Activated naive CD8-positive, alpha-beta T cell treated with anti-CD3 and anti-CD28 coated beads, Interleukin-2, amount 10 ng/mL, durations not matched to agents 7 days and 5 days (primary cell): ENCODE data around the gene CHSY1. TPM values are rescaled to one million over a fixed set of nuclear protein-coding genes. Genes with fewer than 3 reads are reported as not detected.
"Not testable (repeated sequence)": the region's sequence is repeated elsewhere in the genome, so short reads cannot be mapped to it uniquely, and the experiment has no call there.

Experiments
- ATAC-seq: fragments of 150-1000 bp; cut with Tn5 transposase; one replicate; pipeline ENCODE4 v1.10.0; 2021; ENCODE audit warnings: low read depth, moderate library complexity
- POLR2A ChIA-PET: fragments of 350-600 bp; sonication (Branson Sonifier 250); formaldehyde crosslinking; loops from one replicate; lab custom pipeline; 2021; ENCODE audit warnings: antibody characterized with exemption; lab: Charles Lee
- DNase-seq: peaks from one replicate; pipeline ENCODE4 v3.0.0; 2021
- H3K27ac Mint-ChIP-seq: one replicate; pipeline ENCODE4 v1.8.0; 2022; ENCODE audit warnings: mild to moderate bottlenecking, mixed read lengths
- H3K27me3 Mint-ChIP-seq: one replicate; pipeline ENCODE4 v1.8.0; 2022; ENCODE audit warnings: mild to moderate bottlenecking, moderate library complexity, mixed read lengths
- H3K36me3 Mint-ChIP-seq: one replicate; pipeline ENCODE4 v1.8.0; 2021; ENCODE audit warnings: mild to moderate bottlenecking, mixed read lengths
- H3K4me1 Mint-ChIP-seq: one replicate; pipeline ENCODE4 v1.8.0; 2021; ENCODE audit warnings: mixed read lengths
- H3K4me3 Mint-ChIP-seq: one replicate; pipeline ENCODE4 v1.8.0; 2022; ENCODE audit warnings: mild to moderate bottlenecking, moderate library complexity, mixed read lengths
- H3K9me3 Mint-ChIP-seq: one replicate; pipeline ENCODE4 v1.8.0; 2021; ENCODE audit warnings: mixed read lengths
- total RNA-seq, 2 experiments: library from RNA; stranded (reverse); gene quantifications; one replicate each; pipeline ENCODE4 v1.2.3, GENCODE V29; 2021

CHSY1 gene
- total RNA-seq, 2 experiments from 2014 or later: 37.0 to 37.8 TPM

DNA sequence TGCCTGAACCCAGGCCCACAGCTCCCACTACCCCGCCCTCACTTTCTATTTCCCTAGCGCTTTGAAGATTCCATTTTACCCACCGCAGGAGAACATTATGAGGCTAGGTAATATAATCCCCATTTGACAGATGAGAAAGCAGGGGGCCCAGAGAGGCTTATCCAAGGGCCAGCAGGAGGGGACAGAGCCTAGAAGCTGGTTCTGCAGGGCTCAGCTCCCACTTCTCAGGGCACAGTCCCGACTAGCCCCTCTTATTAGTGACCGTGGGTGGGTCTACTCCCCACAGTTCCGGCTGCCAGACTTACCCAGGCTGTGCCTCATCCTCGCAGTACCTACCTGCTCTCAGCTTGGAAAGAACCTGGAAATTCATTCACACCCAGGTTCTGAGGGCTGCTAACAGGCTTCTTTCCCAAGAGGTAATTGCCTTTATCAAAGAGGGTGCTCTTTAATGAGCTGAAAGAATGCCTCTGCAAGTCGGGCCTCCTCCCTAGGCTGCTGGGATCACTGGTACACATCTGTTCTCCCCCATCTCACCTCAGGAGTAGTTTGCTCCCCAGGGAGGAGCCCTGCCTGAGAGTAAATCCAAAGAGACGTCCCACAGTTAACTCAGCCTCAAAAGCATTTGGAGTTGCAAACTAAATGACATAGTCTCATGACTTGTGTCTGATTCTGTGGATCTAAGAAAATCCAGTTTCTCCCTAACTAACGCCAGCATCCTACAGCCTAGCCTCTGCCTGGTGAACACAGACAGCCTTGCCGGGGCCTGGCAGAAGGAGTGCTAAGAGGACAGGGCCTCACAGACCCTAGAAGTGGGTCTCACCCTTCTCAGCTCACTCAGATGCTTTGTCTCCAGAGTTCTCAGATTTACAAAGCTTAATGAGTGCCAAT, 125.0 kb downstream of the CHSY1 start:
- peak overlapping the region; percentile 98 for H3K27ac Mint-ChIP-seq
- peak overlapping the region; percentile 83 for H3K4me3 Mint-ChIP-seq
- DNase-seq: peak; percentile 53
- H3K9me3 Mint-ChIP-seq: peaks cover 11% of the 10 kb centered on the region
- POLR2A ChIA-PET: interaction anchor here (0.6 to 2.6 kb wide), 12 partner anchors 10 to 135 kb away, joined by 3 to 14 read pairs (median 4); partner anchors contain the start of gene CHSY1
- ATAC-seq: peak; percentile 66
- no peaks in the 10 kb centered on the region for H3K27me3 Mint-ChIP-seq
- H3K36me3 Mint-ChIP-seq: peaks cover 33% of the 10 kb centered on the region
- H3K4me1 Mint-ChIP-seq: peaks cover 64% of the 10 kb centered on the region

DNA sequence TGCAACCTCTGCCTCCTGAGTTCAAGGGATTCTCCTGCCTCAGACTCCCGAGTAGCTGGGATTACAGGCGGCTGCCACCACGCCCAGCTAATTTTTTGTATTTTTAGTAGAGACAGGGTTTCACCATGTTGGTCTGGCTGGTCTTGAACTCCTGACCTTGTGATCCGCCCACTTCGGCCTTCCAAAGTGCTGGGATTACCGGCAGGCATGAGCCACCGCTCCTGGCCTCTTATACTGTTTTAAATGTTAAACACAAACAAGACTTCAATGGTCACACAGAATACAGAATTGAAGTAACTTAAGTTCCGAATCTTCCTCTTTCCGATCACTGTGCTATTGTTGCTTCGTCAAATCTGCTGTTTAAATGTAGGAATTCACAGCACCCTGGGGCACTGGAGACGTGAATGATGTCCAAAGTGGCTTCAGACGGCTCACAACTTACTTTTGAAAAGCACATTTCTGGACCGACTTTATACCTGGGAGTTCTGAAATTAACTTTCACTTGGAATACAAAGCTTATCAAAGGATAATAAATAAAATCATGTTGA, 125.9 kb downstream of the CHSY1 start:
- peak overlapping the region; percentile 98 for H3K27ac Mint-ChIP-seq
- peaks cover 30% of the 10 kb centered on the region for H3K36me3 Mint-ChIP-seq
- not testable (repeated sequence) for H3K9me3 Mint-ChIP-seq, ATAC-seq, H3K27me3 Mint-ChIP-seq, DNase-seq
- peaks cover 61% of the 10 kb centered on the region for H3K4me1 Mint-ChIP-seq
- POLR2A ChIA-PET: interaction anchor here (0.6 to 2.6 kb wide), 8 partner anchors 14 to 125 kb away, joined by 3 to 12 read pairs (median 4); partner anchors contain the start of gene CHSY1
- H3K4me3 Mint-ChIP-seq: peak overlapping the region; percentile 83

Other genes starting within 250 kb of the CHSY1 start
- gene SELENOS, start 25.4 kb upstream of the CHSY1 start, total RNA-seq: 10 to 100 TPM; 27.2 to 28.2 TPM
- 100 to 1,000 TPM; 121 TPM for gene SNRPA1, start 43.2 kb upstream of the CHSY1 start, total RNA-seq
- 1 to 10 TPM; 1.4 to 2.1 TPM for gene PCSK6, start 237.7 kb upstream of the CHSY1 start, total RNA-seq